ENCODE measurements around the gene WDR27.
"Not testable (repeated sequence)": the region's sequence is repeated elsewhere in the genome, so short reads cannot be mapped to it uniquely, and the experiment has no call there.

The WDR27 gene

DNA sequence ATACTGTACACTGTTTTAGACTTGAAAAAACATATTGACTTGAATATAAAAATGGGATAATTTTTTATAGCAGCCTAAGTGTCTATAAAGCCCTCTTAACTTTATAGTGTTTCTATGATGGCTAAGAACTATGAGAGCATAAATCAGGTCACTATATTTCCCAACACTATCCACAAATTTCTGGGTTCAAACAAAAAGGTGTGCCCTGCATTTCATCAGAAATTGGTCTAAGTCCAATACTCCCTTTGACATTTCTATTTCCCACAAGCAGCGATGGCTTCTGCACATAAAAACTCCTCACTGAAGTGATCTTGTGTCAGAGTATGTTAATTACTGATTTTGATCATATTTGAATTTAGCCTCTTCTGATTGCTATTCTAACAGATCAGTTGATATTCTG lies 143.9 kb downstream of the WDR27 start:
- DNase-seq: no peak

GRCh38 chr6:169556758-169557548 lies 144.9 kb downstream of the WDR27 start:
- no peak for DNase-seq

- DNase-seq: no peak
These were observed 145.7 kb downstream of the WDR27 start for GRCh38 chr6:169555971-169556617.

GRCh38 chr6:169545982-169546381 lies 155.8 kb downstream of the WDR27 start:
- no peak for DNase-seq

DNA sequence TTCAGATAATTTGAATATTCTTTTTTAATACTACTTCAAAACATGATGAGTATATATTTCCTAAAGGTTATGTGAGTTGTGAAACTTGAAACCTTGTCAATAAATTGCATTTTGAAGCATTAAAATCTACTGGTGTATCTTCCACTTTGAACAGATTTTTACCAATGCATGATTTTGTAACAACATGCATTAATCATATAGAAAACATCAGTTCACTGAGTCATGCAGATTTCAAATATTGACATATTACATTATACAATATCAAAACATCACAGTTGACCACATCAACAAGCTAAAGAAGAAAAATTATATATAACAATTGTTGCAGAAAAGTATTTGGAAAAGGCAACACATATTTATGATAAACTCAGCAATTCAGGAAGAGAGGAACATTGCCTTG lies 158.1 kb downstream of the WDR27 start:
- DNase-seq: no peak

DNA sequence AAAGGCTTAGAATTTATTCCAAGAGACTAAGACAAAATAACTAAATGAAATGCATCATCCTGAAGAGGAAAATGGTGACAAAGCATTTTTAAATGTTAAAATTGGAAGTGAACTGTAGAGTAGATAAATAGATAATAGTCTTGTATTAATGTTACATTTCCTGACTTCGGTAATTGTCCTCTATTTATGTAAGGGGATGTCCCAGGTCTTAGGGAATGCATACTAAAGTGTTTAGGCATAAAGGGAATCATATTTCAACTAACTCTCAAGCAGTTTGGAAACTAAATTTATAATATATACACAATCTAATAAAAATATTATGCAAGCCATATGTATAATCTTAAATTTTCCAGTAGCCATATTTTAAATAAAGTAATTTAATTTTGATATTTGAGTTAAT lies 159.3 kb downstream of the WDR27 start:
- DNase-seq: no peak

DNA sequence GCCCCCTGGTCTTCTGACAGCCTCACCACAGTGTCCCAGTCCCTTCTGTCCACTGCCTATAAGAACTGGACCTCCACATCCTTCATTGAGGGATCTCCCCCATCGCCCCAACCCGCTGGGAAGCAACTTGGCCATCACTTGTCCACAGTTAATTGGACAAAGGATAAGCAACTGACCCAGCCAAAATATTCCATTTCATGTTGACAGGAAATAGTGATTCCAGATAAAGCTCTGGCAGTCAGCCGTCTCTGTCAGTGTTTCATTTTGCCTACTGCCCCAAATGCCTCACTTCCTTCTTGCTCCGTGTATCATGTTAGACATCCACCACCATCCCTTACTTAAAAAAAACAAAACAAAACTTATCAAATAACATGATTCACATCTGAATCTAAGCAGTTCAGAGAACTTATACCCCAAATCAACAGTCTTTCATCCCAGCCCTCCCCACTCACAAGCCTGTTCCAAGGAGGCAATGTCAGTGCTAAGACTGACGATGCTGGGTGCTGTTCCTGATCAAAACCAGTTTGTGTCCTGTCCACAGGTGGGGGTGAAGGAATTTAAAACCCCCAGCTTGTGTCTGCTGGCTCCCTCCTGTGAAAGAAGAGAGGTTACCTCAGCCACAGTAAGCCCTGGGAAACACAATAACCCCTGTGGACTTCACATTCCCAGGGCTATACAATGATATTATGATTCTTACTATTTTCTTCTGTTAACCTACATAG lies 162.5 kb downstream of the WDR27 start:
- DNase-seq: no peak

DNA sequence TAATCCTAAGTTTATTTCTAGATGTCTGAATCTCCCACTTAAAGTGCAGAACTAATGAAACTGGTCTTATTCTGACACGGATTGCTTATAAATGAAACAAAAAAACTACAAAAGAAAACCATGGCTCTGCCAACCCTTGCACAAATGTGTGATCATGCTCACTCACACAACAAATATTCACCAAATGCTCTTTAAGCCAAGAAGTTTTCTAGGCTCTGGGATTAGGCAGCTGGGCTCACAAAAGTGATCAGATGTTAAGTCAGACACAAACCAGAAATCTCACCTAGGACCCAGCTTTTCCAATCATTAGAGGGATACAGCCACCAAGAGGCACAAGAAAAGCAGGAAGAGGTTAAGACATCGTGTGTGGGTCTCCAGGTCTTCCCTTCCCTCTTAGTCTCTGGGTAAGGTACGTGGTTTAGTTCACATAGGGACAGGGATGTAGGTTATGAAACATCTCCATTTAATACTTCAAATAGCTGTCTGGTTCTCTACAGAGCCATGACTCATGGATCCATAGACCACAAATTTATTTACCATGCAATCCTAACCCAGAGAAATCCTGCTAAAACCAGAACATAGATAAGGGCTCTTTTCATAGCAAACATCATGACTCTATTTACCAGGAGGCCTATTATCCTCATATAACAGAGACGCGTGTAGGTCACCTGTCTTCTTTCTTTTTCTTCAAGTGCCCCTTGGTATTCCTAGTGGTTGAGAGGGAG lies 165.2 kb downstream of the WDR27 start:
- no peak for DNase-seq

DNA sequence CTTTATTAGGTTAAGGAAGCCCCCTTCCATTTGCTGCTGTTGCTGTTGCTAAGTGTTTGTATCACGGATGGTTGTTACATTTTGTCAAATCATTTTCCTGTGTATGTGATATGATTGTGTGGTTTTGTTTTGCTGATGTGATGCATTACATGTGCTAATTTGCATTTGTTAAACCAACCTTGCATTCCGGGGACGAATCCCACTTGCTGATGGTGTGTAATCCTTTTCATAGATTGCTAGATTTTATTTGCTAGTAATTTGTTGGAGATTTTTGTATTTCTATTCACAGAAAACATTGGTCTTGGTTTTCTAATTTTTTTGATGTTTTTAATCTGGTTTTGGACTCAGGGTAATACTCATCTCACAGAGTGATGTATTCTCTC lies 167.8 kb downstream of the WDR27 start:
- no peak for DNase-seq

GRCh38 chr6:169533301-169534038 lies 168.4 kb downstream of the WDR27 start:
- DNase-seq: no peak

DNA sequence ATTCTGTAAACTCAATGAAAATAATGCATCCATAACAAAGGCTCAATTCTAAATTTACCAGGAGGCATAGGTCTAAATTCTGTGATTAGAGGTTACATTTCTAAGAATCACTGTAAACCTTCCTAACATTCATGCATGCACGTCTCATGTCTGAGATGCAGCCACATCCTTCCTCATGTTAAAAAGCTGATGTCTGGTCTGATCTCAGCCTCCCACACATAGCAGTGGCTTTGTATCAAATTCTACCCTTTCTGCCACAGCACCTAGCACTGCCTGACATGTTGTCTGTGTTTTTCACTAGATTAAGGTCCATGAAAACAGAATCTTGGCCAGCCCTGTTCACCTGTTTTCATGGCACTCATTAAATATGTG lies 171.1 kb downstream of the WDR27 start:
- DNase-seq: no peak

- DNase-seq: no peak
These were observed 171.7 kb downstream of the WDR27 start for GRCh38 chr6:169529931-169530751.

GRCh38 chr6:169528755-169529154 lies 173.1 kb downstream of the WDR27 start:
- DNase-seq: no peak

DNA sequence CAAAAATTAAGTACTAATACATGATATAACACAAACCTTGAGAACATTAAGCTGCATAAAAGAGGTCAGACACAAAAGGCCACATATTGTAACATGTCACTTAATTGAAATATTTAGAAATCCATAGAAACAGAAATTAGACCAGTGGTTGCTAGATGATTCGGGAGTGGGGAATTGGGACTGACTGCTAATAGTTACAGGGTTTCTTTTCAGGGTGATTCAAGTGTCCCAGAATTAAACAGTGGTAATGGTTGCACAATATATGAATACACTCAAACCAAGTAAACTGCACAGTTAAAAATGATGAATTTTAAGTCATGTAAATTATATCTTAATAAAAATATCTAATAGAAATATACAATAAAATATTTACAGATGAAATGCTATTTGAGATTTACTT lies 174.5 kb downstream of the WDR27 start:
- DNase-seq: no peak

- DNase-seq: no peak
These were observed 180.0 kb downstream of the WDR27 start for GRCh38 chr6:169521825-169522224.

GRCh38 chr6:169520104-169520503 lies 181.7 kb downstream of the WDR27 start:
- no peak for DNase-seq

DNA sequence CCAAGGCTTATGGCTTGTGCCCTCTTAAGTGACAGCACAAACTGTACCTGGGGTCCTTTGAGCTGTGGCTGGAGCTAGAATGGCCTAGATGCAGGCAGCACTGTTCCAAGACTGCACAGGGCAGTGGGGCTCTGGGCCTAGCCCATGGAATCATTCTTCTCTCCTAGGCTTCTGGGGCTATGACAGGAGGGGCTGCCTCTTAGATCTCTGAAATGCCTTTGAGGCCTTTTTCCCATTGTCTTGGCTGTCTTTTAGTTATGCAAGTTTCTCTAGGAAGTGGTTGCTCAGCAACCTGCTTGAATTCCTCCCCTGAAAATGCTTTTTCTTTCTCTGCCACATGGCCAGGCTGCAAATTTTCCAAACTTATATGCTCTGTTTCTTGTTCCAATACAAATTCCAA lies 183.4 kb downstream of the WDR27 start:
- DNase-seq: no peak

DNA sequence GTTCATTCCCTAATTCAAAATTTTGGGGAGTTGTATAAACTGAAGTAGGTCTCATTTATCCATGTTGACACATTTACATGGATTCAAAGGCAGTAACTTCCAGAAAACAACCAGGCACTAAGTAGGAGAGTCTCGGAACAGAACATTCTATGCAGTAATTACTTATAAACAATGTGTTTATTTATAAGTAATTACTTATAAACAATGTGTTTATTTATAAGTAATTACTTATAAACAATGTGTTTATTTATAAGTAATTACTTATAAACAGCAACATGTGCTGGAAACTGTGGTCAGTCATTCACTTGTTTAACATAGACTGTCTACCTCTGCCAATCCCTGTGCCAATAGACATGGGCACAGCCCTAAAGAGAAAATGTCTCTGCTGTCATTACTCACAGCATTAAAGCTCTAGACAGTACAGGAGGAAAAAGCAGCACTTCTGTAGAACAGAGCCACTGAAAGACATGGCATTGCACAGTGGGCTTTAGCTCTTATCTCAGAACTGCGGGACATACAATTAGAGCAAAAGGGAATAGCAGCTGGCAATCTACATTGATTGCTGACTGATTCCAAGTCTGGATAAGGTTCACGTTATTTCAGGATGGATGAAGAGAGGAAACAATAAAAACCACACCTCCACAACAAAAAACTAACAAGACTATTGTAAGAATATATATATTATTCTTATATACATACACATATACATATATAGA lies 188.2 kb downstream of the WDR27 start:
- DNase-seq: no peak

DNA sequence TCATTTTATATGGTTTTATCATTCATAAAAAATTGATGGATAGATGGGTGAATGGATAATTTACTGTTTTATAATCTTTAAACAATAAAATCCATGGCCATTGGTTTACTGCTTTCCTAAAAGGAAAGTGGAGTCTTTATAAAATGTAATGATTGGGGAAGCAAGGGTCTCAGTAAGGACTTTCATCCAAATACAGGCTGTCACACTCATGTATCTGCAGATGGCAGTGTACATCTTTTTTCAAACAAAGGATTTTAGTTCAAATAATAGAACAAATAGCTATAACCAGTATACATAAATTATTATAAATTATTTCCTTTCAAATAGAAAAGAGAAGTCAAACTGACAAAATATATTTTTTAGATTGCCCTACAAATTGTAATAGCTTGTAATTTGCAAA lies 190.0 kb downstream of the WDR27 start:
- not testable (repeated sequence) for DNase-seq

- DNase-seq: no peak
These were observed 191.0 kb downstream of the WDR27 start for GRCh38 chr6:169510871-169511270.

DNA sequence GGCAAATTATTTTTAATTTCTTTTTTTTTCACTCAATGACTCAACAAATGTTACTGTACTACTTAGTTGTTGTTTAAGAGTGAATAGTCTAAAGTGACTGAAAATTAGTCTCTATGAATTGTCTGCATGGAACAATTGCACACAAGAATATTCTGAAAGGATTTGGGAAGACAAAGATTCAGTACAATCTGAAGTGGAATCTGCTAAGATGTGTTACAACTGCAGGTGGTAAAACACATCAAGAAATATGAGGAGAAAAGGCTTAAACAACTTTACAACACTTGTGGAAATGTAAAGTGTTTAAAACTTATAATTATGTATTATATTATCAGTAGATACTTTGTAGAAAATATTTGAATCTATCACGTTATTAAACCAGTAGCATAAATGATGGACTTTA lies 193.4 kb downstream of the WDR27 start:
- DNase-seq: no peak
